Muscle of leg (tissue), 16 donors: Measurements from ENCODE around the gene CFAP69. TPM values are rescaled to one million over a fixed set of nuclear protein-coding genes. Genes with fewer than 3 reads are reported as not detected.
A peak's percentile ranks its signal among the peaks of the same experiment; 100 is the strongest.

Experiments
- DNase-seq: peaks from one replicate; pipeline ENCODE4 v3.0.0; 2013
- H3K27ac ChIP-seq: one replicate; pipeline ENCODE4 v1.5.1; 2013; ENCODE audit warnings: mild to moderate bottlenecking, low read length, control low read depth
- H3K27me3 ChIP-seq: one replicate; pipeline ENCODE4 v1.6.1; 2013; ENCODE audit warnings: low read length; ENCODE audit not compliant: control insufficient read depth, insufficient read depth
- H3K36me3 ChIP-seq: one replicate; pipeline ENCODE4 v1.6.1; 2013; ENCODE audit warnings: low read length; ENCODE audit not compliant: control insufficient read depth, insufficient read depth
- H3K4me1 ChIP-seq: one replicate; pipeline ENCODE4 v1.6.1; 2013; ENCODE audit warnings: low read length; ENCODE audit not compliant: control insufficient read depth, insufficient read depth
- H3K4me3 ChIP-seq: one replicate; pipeline ENCODE4 v1.5.1; 2013; ENCODE audit warnings: low read length, control low read depth
- H3K9me3 ChIP-seq: replicated peaks from 2 replicates; pipeline ENCODE4 v1.6.1; 2013; ENCODE audit warnings: low read depth, low read length; ENCODE audit not compliant: control insufficient read depth
- WGBS: methylation state at CpG from one replicate; pipeline ENCODE4 v1.1.5; 2013; ENCODE audit warnings: missing lambda C conversion rate; ENCODE audit not compliant: insufficient coverage; 5-methylcytosine and 5-hydroxymethylcytosine counted together
- long read RNA-seq, 11 donors: transcript quantifications; one replicate each; lab custom pipeline, GENCODE V29; 2026
- polyA plus RNA-seq, 8 donors: library from polyadenylated mRNA; unstranded; fragments of 120-200 nt; gene quantifications; one replicate each; pipeline versions ENCODE4 v1.2.1 to v1.2.3, GENCODE V29; 2013; ENCODE audit warnings: inconsistent platforms in 1 of 8, low replicate concordance in 1 of 8; ENCODE audit not compliant: insufficient read length in 8 of 8, insufficient read depth in 1 of 8
- total RNA-seq: library from RNA; stranded (reverse); fragments of 120-200 nt; gene quantifications from one replicate; pipeline ENCODE4 v1.2.4, GENCODE V29; 2013

Gene CFAP69
- total RNA-seq (3.6 TPM), polyA plus RNA-seq (1 to 10 TPM; 1.6 to 4.9 (median 2.8) TPM)
- long read RNA-seq, donor 1 = 0 reads
- long read RNA-seq, donor 2 = 0 reads
- long read RNA-seq, donor 3, partial matches to known transcripts = 0 of 1 reads
- long read RNA-seq, donor 3, other reads (novel, unspliced or antisense) = 0 of 1 reads
- long read RNA-seq, donor 4 = 0 reads
- long read RNA-seq, donor 5 = 0 reads
- long read RNA-seq, donor 6 = 0 reads
- long read RNA-seq, donor 7 = 0 reads
- long read RNA-seq, donor 8 = 0 reads
- long read RNA-seq, donor 9 = 0 reads
- long read RNA-seq, donor 10 = 0 reads
- long read RNA-seq, donor 11 = 0 reads

GRCh38 chr7:90244909-90245851 is at the start of gene CFAP69:
Gene CFAP69 (plus strand): TSS chr7:90245174. CDS start chr7:90245425, 251 bp downstream.
- WGBS = under 1% methylated on average over 35 of the region's 59 CpGs
- peak within 1 kb of the TSS; percentile 93 for H3K4me3 ChIP-seq
- H3K27ac ChIP-seq = peak within 1 kb of the TSS; percentile 37
- H3K36me3 ChIP-seq = no peaks in the 10 kb centered on the region
- peaks cover 10% of the 10 kb centered on the region for H3K4me1 ChIP-seq
- H3K9me3 ChIP-seq = no peaks in the 10 kb centered on the region
- H3K27me3 ChIP-seq = peaks cover 5% of the 10 kb centered on the region
- peak; percentile 95 for DNase-seq

- Histone ChIP-seq H3K27ac (no peak overlapping the region), H3K4me1 (no peaks in the 10 kb centered on the region), H3K4me3 (no peak overlapping the region), H3K36me3 (no peaks in the 10 kb centered on the region), H3K9me3 (no peaks in the 10 kb centered on the region), H3K27me3 (no peaks in the 10 kb centered on the region)
- DNase-seq = no peak
- WGBS = no CpG with 5 or more reads among the region's 2 CpGs
Observed at GRCh38 chr7:90201500-90202195, 43.3 kb upstream of the CFAP69 start.

- no peaks in the 10 kb centered on the region for H3K9me3 ChIP-seq
- WGBS = no CpG with 5 or more reads among the region's 1 CpG
- no peak for DNase-seq
Observed at GRCh38 chr7:90207956-90208355, 37.0 kb upstream of the CFAP69 start.

GRCh38 chr7:90209776-90210175 is 35.2 kb upstream of the CFAP69 start:
- peaks cover 11% of the 10 kb centered on the region for H3K4me1 ChIP-seq
- no peaks in the 10 kb centered on the region for H3K9me3 ChIP-seq
- H3K4me3 ChIP-seq = no peak overlapping the region
- no peak for DNase-seq
- no CpG with 5 or more reads among the region's 1 CpG for WGBS
- no peak overlapping the region for H3K27ac ChIP-seq
- H3K36me3 ChIP-seq = no peaks in the 10 kb centered on the region
- H3K27me3 ChIP-seq = peaks cover 12% of the 10 kb centered on the region

More at GRCh38 chr7:90207956-90208355, 37.0 kb upstream of the CFAP69 start:
- no peak overlapping the region for H3K27ac ChIP-seq
- H3K27me3 ChIP-seq = peaks cover 12% of the 10 kb centered on the region
- no peak overlapping the region for H3K4me3 ChIP-seq
- peaks cover 11% of the 10 kb centered on the region for H3K4me1 ChIP-seq
- no peaks in the 10 kb centered on the region for H3K36me3 ChIP-seq

GRCh38 chr7:90210475-90210874 is 34.5 kb upstream of the CFAP69 start:
- Histone ChIP-seq H3K4me3 (no peak overlapping the region), H3K27me3 (peaks cover 12% of the 10 kb centered on the region), H3K4me1 (peaks cover 11% of the 10 kb centered on the region), H3K27ac (peak overlapping the region; percentile 76), H3K9me3 (no peaks in the 10 kb centered on the region), H3K36me3 (no peaks in the 10 kb centered on the region)
- peak; percentile 44 for DNase-seq
- WGBS = no CpG with 5 or more reads among the region's 5 CpGs

GRCh38 chr7:90210981-90211380 is 34.0 kb upstream of the CFAP69 start:
- H3K27me3 ChIP-seq = peaks cover 12% of the 10 kb centered on the region
- 23% methylated on average over 4 of the region's 11 CpGs for WGBS
- H3K4me1 ChIP-seq = peaks cover 11% of the 10 kb centered on the region
- no peaks in the 10 kb centered on the region for H3K9me3 ChIP-seq
- DNase-seq = no peak
- H3K36me3 ChIP-seq = no peaks in the 10 kb centered on the region
- H3K27ac ChIP-seq = peak overlapping the region; percentile 76
- H3K4me3 ChIP-seq = peak overlapping the region; percentile 57

- peaks cover 11% of the 10 kb centered on the region for H3K4me1 ChIP-seq
- H3K27me3 ChIP-seq = peaks cover 12% of the 10 kb centered on the region
- peak within 1 kb of the TSS; percentile 76 for H3K27ac ChIP-seq
- no peaks in the 10 kb centered on the region for H3K9me3 ChIP-seq
- under 1% methylated on average over 67 of the region's 73 CpGs for WGBS
- no peaks in the 10 kb centered on the region for H3K36me3 ChIP-seq
- peak; percentile 94 for DNase-seq
- H3K4me3 ChIP-seq = peak within 1 kb of the TSS; percentile 57
Observed at GRCh38 chr7:90211391-90212148, 33.4 kb upstream of the CFAP69 start, which contains the start of gene STEAP2. Gene STEAP2 (plus strand): TSS chr7:90211740. CDS start chr7:90225083, 13,343 bp downstream.

- no peaks in the 10 kb centered on the region for H3K9me3 ChIP-seq
- peaks cover 12% of the 10 kb centered on the region for H3K27me3 ChIP-seq
- 50% methylated on average over 1 of the region's 6 CpGs for WGBS
- H3K4me1 ChIP-seq = peaks cover 11% of the 10 kb centered on the region
- H3K4me3 ChIP-seq = peak overlapping the region; percentile 57
- peak; percentile 31 for DNase-seq
- peak overlapping the region; percentile 59 for H3K27ac ChIP-seq
- H3K36me3 ChIP-seq = no peaks in the 10 kb centered on the region
Observed at GRCh38 chr7:90212149-90212495, 32.9 kb upstream of the CFAP69 start.

- Histone ChIP-seq H3K27me3 (peaks cover 12% of the 10 kb centered on the region), H3K4me3 (no peak overlapping the region), H3K9me3 (no peaks in the 10 kb centered on the region), H3K4me1 (peaks cover 11% of the 10 kb centered on the region), H3K27ac (no peak overlapping the region), H3K36me3 (no peaks in the 10 kb centered on the region)
- DNase-seq = no peak
- WGBS = no CpG with 5 or more reads among the region's 2 CpGs
Observed at GRCh38 chr7:90213521-90213920, 31.5 kb upstream of the CFAP69 start.
